CD4-positive, alpha-beta T cell treated with Interleukin-6 for 4 hours (primary cell): ENCODE data around the gene RAET1L.
"Not testable (repeated sequence)": the region's sequence is repeated elsewhere in the genome, so short reads cannot be mapped to it uniquely, and the experiment has no call there.

Experiments used
- DNase-seq: peaks from one replicate; pipeline ENCODE4 v3.0.0-alpha.2; 2020; ENCODE audit warnings: mixed read lengths

Gene RAET1L

DNA sequence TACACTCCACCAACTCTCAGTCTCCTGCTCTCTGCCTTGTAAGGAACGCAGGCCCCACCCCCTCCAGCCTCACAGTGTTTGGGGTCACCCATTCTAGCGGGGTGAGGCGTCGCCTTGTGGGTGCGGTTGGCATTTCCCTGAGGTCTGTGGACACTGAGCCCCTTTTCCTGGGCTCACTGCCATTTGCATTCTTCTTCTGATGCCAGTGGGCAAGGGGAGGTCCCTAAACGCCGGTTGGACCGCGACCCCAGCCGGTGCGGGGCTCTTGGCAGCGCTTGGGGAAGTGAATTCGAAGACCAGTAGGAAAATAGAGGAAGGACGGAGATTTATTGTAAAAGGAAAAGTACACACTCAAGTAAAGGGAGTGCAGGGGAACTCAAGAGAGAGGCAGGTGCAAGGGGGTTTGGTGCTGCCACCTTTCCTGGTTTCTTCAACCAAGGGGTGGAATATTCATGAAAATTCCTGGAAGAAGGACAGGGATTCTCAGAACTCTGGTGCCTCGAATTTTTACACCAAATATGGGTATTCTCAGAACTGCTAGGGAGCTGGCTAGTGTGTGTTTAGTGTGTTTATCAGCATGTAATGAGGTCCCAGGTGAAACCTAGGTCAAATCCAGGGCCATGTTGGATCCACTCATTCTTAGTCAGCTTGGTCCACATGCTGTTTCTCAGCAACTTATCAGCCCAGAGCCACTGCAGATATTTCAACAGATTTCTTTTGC lies 9.9 kb downstream of the RAET1L start:
- DNase-seq = not testable (repeated sequence)

DNA sequence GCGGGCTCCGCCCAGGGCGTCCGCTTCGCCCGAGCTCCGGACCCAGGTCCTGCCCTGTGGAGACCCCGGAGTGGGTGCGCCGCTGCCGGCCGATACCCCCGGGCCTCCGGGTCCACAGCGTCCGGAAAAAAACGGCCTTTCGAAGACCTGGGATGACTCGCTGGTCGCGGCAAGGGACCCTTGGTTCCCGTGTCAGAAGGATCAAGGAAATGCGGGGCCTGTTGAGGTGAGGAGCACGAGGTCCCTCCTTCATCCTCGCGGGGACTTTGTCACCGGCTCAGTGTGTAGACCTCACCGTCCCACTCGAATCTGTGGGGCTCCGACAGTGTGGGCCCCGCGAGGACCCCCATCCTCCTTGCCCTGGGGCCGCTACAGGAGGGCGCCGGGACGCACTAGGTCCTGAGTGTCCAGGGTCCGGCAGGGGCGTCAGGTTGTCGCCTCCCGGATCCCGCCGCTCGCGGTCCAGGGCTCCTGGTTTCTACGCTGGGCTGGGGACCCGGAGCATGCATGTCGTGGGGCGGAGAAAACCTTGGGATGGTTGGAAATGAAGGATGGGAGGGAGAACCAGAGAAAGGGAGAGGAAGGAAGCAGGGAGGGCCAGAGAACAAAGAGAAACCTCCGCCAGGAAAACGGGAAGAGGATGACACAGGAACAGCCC lies 10.6 kb downstream of the RAET1L start:
- not testable (repeated sequence) for DNase-seq

DNA sequence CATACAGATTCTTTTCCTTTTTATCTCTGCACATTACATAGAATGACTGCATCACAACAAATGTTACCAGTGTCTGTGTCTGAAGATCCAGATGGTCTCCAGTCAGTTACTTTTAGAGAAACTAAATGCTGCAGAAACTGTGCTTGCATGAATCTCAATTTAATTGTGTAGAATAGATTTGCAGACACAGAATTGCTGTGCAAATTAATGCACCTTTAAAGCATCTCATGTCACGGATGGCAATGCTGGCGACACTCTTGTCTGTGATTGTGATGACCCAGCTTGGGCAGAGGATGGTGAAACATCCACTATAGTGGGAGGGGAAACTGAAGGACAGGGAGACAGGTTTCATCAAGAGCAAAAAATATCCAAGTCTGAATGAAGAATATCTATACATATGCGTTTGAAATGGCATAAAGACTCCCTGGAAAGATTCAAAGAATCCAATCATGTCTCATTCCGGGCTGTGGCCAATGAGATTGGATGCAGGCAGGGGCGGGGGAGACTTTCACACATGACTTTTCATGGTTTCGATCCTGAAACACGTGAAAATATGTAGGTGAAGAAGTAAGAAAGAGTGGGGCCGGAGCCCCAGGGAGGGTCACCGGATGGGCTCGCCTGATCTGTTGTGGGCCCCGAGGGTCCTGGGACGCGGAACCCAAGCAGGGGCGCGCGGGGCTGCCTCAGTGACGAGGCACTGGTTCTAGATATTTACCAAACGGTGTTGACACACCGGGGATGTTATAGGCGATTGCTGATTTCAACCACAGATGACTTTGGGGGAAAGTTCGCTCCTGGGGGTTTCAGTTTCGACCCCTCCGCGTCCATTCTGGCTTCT lies 11.3 kb downstream of the RAET1L start:
- not testable (repeated sequence) for DNase-seq

DNA sequence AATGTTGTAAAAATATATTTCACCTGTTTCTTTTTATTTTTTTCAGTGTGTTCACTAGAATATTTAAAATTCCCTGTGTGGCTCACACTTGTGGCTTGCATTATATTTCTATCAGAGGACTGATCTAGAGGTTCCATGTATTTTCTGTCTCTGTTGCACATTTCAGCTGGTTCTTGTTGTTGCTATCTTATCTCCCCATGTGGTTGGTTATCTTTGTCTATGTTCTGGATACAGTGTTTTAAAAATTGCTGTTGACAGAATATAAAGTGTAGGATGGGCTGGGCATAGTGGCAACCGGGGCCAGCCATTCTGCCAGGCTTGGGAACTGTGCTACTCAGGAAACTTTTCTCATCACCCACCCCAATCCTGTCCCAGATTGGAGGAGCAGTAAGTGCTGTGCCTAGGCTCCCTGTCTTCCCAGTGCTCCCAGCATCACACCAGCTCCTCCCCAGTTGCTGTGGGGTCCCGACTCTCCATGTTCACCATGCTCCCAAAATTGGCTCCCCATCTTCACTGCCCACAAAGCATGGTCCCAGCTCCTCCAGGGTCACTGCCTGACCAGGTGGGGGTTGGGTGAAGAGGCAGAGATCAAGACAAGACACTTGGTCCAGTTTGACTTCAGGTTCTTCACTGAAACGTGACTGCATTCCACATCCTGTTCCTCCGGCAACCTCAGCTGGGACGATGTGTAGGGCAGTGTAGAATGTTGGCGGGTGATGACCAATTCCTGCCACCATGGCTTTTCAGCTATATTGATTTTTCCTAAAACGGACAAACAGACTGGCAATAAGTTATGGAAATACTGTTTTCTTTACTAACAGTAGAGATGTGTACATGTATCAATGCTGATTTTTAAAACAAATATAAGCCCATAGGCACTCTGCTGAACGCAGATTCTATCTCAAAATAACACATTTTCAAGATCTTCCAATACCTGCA lies 12.2 kb downstream of the RAET1L start:
- not testable (repeated sequence) for DNase-seq

DNA sequence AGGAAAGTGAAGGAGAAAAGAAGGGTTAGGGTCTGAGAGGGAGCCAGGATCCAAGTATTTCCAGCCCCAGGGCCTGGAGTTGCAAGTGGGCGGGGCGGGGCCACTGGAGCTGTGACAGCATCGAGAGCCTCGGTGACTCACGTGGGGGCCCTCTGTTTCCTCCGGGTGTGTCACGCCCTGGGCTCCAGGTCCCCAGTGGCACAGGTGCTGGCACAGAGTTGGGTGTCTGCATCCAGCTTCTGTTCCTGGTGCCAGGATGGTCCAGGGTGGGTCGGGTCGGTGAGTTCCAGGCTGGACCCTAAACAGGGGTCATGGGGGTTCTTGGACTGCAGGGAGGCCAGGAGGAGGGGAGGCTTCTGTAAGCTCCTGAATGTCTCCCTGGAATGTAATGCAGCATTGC lies 16.7 kb downstream of the RAET1L start:
- peak; percentile 43 for DNase-seq

DNA sequence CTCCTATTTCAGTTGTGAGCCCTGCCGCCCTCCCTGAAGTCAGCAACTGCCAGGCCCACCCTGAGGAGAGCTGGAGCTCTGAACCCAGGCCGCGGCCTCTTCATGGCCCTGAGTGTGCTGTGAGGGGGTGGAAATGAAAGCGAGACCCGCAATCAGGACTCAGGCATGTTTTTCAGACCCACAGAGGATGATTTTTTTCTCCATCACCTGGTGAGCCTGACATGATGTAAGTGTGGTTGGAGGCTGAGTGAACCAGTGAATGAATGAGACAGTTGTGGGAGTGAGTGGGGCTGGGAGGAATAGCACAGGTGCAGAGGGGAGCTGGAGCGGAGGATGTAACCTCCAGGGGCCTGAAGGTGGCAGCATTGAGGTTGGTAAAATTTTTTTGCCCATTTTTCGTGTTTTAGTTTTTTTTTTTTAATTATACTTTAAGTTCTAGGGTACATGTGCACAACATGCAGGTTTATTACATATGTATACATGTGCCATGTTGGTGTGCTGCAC lies 18.3 kb downstream of the RAET1L start:
- DNase-seq = peak; percentile 58

DNA sequence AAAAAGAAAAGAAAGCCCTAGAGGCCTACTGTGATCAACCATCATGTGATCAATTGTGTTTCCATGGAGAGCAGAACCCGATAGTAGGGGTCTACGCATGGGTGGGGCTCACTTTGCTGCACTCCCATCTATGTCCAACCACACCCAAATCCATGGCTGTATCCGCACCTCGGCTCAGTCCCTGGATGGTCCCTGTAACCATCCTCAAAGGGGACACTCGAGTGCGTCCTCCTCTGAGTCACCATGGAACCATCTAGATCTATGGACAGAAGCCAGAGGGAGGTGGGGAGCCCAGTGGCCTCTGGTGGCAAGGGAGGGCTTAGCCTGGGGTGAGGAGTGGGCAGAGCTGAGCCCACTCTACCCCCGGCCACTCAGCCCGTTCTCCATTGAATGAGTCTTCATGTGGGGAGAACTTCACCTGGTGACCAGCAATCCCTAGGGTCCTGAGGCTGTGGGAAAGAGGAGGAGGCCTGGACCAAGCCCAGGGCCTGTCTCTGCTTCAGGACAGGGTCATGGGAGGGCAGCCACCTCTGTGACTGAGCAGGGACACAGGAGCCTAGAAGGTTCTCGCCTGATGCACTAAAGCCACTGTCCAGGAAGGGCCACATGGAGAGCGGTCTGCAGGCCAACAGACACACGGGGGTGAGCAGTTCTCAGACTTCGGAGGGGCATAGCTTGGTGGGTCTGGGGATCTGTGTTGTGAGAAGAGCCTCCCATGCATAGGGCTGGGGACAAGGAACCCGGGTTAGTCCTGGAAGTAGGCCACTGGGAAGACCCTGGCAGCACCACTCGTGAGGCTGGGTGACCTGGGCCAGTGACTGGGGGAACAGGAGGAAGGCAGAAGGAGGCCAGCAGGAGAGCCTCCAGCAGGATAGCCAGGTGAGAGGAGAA lies 19.3 kb downstream of the RAET1L start:
- no peak for DNase-seq

DNA sequence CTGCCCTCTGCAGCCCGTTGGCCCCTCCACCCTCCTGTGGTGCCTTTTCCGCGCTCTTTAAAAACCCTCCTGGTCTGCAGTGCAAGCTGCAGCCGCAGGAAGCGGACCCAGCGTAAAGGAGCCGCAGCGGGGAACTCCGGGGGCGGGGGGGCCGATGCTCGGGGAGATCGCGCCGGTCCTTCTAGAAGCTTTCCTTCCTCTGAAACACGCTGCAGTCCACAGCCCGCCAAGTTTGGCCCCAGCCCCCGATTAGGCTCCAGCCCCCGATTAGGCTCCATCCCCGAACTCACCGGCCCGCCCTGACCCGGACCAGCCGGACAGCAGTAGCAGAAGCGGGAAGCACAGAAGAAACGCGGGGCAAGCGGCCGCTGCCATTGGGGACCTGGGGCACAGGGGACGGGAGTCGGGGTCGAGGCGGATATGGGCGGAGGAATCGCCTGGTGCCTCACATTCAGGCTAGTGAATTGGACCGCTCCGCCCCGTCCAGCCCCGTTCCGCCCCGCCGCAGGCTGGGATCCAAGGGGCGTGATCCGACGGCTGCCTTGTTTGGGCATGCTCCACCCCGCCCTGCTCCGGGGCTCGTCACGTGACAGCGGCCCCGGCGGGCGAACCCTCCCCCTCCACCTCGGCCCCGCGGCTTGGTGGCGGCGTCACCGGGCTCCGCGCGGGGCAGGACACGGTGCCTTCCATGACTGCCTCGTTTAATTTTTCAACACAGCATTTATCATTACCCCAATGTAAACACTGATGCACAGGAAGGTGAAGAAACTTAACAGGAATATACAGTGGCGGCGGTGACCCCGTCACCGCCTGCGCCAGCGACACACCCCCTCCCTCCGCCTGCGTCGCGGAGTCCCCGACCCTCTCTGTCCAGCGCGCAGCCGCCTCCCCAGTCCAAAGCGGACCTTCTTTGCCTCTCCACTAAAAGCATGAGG lies 20.3 kb downstream of the RAET1L start:
- DNase-seq = peak; percentile 94

DNA sequence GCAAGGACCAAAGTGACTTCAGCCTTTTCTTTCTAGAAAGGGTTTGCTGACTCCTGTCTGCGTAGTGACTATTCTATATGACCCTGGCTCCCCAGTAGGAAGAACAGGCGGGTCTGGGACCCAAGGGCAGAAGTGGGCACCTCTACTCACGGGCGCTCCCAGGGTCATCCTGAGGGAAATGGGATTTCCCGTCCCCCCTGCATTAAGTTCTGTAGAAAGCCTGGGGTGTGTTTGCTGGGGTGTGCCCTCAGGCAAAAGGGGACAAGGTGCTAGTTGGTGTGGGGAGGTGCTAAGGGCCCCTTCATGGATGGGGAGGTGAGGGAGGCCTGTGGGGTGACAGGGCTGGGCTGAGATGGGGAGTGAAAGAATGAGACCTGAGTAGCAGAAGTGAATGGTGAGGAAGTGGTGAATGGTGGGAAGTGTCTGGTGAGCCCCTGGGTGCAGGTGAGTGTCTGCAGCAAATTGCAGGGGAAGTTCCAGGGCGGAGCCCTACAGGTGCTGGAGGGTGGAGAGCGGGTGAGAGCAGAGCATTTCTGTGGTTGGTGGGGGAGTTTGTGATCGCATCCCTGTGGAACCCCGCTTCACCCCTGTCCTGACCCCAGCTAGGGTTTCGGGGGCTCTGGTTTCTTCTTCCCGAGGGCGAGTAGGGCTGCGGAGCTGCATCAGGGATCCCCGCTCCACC lies 21.1 kb downstream of the RAET1L start:
- DNase-seq = peak; percentile 56

DNA sequence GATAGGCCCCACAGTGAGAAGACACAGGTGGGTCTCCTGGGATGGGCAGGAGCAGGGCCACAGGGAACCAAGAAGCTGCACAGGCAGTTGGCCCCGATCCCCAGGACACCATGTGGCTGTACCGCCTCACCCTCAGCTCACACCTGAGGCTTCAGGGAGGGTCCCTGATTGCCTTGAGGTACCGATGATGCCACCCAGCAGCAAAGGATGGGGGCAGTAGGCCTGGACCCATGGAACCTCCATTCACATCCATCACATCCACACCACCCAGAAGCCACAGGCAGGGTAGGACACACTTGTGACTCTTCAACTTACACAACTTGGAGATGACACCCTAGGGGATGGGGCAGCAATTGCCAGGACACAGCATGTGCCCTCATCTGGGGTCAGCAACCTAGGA lies 21.7 kb downstream of the RAET1L start:
- not testable (repeated sequence) for DNase-seq

DNA sequence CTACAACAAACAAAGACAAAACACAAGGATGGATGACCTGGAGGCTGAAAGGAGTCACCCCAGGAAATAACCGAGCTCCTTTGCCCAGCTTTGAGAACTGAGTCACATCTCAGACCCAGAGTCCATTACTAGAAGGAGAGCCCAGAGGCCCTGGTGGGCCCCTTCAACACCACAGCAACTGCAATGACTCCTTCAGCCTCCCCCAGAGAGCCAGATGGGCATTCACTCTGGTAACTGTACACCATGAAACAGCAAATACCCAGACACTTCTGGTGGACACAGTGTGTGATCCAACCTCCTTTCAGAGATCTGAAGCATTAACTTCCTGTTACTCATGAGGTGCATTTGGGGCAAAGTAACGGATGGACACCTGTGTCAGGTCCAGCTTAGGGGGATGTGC lies 22.6 kb downstream of the RAET1L start:
- DNase-seq = no peak

DNA sequence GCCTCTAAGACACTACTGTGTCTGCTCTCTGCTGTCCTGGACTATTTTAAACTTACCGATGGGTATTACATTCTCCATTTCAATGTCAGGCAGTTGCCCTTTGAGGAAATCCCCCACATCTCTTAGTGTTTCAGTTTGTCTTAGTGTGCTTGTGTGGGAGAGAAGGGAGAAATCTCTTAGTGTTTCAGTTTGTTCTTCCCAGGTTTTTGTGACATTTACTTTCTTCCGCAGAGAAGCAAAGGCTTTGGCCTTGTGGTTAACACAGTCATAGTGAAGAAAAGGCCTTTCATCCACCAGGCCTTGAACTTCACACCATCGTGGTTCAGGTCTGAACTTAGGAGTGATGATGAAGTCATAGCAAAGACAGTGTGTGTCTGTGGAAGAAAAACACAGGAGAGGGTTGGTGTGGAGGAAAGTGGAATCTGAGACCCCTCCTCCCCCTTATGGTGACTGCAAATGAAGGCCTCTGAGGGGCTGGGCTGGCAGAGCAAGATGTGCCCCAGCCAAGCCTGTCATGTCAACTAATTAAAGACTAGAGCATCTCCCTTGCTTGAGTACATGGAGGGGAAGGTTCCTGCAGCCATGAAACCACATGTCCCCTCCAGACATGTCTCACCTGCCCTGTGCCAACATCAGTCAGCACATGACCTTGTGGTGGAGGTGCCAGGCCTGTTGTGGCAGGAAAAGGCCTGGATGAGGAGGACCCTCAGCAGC lies 23.9 kb downstream of the RAET1L start:
- no peak for DNase-seq

DNA sequence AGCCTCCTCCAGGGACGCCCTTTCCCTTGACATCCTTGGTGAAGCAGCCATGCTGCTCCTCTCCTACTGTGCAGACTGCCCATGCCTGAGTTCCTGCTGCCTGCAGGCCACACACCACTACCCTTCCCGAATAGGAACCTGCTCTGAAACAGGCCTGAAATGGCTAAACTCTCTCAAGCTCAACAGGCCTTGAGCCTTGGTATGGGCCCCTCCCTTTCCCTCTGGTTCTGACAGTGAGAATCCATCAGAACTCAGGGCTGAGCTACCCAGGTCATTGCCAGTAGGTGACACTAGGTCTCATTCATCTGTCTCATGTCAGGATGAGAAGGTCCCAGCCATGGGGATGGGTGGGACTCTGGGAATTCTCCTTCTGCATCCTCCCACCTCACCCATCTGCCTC lies 25.7 kb downstream of the RAET1L start:
- no peak for DNase-seq

DNA sequence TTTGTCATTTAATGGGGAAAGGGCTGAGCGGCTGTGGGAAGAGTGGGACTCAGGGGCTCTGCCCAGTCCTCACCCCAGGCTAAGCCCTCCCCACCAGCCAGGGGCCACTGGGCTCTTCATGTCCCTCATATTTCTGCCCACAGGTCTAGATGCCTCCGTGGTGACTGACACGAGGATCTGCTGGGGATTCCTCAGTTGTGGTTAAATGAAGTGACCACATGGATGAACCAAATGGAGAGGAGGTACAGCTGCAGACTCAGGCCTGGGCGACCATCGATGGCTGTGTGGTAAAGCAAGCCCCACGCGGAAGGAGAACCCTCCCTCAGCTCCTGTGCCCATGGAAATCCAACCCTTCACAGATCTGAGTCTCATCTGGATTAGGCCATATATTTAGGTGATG lies 29.4 kb downstream of the RAET1L start:
- DNase-seq = no peak

DNA sequence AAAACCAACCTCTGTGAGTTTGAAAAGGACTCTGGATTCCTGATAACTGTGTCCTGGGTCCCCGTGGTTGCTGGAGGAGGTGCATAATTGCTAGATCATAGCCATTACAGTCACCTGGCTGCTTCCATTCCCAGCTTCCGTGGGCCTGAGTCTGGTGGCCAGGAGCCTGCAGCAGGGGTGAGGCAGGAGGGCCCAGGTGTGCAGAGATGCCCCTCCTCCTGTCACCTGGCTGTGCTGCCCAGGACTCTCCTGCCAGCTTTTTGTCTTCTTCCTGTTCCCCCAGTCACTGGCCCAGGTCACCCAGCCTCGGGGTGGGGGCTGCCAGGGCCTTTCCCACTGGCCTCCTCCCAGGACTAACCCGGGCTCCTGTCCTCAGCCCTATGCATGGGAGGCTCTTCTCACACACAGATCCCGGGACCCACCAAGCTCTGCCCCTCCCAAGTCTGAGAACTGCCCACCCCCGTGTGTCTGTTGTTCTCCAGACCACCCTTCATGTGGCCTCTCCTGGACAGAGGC lies 30.0 kb downstream of the RAET1L start:
- no peak for DNase-seq

DNA sequence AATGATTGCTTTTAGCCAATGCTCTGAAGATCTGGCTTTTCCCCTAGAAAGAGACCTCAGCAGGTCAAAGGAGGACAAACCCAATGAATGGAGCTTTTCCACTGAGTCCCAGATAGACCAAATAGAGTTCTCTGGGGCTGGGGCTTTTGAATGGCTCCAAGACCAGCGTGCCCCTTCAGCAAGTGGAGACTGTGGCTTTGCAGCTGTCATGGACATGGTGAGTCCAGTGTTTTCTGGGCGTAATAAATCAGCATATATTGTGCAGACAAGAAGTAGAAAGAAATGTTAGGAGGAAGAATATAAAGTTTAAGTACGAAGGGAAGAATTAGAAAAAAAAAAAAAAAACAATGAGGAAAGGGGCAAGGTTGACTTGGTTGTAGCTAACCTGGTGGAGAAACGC lies 33.5 kb downstream of the RAET1L start:
- no peak for DNase-seq

DNA sequence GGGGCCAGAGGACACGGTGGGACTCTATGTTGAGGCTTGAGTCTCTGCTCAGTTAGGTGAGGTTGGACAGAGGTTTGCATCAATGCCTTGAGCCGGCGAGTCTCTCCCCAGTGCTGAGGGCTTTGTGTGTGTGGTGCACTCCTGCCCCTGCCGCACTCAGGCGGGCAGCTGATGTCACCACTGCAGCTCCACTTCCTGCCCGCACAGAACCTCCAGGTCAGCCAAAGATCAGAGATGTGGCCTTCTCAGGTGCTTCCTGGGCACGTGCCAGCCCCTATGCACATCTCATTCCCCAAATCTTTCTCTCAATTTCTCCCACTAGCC lies 33.9 kb downstream of the RAET1L start:
- peak; percentile 21 for DNase-seq

DNA sequence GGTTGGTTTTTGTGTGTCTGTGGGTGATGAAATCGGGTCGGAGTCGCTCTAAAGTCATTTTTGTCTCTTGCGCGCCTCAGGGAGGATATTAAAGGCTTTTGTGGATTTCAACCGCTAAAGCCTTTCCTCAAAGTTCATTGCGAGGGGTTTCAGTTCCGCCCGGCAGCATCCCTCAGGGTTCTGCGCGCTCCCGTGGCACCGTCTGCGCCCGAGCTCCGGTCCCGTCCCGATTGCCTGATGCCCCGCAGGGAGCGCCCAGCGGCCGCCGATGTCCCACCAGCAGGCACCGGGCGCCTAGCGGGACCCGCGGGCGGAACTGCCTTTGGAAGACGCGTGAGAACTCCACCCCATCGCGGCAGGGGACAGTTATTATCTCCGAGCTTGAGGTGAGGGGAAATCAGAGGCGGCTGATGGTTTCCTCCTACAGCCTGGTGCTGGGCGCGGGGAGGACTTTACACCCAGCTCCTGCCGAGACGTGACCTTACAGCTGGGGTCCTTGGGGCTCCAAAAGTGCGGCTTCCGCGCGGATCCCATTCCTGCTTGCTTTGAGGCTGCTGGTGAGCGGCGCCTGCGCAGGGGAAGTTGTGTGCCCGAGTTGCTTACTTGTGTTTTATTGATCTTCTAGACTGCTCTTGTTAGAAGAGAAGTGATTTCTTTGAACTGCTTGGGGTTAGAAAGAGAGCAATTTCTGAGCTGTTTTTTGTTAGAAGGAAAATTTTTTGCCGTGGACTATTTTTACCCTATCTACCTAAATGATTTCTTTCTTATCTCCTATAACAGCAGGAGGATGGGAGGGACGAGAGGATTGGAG lies 34.5 kb downstream of the RAET1L start:
- DNase-seq = peak; percentile 32
